ENCODE results near the gene CPA1.
A peak's percentile ranks its signal among the peaks of the same experiment; 100 is the strongest.

CPA1 gene

GRCh38 chr7:130379921-130380860 is at the start of gene CPA1:
Gene CPA1, plus strand, starts transcription at chr7:130380494. Its CDS starts 27 bp downstream, at chr7:130380521.
- TF ChIP-seq, protein P1, sequence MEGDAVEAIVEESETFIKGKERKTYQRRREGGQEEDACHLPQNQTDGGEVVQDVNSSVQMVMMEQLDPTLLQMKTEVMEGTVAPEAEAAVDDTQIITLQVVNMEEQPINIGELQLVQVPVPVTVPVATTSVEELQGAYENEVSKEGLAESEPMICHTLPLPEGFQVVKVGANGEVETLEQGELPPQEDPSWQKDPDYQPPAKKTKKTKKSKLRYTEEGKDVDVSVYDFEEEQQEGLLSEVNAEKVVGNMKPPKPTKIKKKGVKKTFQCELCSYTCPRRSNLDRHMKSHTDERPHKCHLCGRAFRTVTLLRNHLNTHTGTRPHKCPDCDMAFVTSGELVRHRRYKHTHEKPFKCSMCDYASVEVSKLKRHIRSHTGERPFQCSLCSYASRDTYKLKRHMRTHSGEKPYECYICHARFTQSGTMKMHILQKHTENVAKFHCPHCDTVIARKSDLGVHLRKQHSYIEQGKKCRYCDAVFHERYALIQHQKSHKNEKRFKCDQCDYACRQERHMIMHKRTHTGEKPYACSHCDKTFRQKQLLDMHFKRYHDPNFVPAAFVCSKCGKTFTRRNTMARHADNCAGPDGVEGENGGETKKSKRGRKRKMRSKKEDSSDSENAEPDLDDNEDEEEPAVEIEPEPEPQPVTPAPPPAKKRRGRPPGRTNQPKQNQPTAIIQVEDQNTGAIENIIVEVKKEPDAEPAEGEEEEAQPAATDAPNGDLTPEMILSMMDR (IDR thresholded peaks at IDR 0.05; ENCODE audit: low read length, missing control alignments): no peak
- no peak for DNase-seq (ENCODE audit: low read depth)
- no peak within 1 kb of the TSS for H3K4me3 ChIP-seq (replicated peaks; ENCODE audit: low read depth, low read length)

DNA sequence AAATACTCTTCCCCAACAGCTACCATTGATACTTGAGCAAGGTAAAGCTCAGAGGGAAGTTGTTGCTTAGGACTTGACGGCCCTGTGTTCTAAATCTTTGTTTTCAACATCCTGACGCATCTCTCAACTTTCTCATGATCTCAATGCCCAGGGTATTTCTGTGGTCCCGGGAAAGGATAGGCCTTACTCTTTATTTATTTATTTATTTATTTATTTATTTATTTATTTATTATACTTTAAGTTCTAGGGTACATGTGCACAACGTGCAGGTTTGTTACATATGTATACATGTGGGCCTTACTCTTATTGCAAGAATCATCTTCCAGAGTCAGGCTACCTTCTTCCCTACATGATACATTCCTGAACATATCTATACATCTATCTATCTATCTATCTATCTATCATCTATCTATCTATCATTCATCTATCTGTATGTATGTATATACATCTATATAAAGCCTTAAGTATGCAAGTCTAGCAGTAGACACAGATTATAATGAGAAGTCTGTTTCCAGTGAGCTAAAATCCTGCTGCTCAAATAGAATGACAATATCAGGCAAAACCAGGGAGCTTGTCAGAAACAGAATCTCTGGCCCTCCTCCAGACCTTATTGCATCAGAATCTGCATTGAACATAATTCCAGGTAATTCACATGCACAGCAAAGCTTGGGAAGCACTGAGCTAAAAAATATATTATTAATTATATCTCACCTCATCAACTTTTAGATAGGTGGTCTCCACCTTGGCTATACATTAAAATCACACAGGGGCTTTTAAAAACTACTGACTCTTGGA is 47.8 kb upstream of the CPA1 start:
- H3K4me3 ChIP-seq (replicated peaks; ENCODE audit: low read depth, low read length): no peak overlapping the region
- no peak for DNase-seq (ENCODE audit: low read depth)
- TF ChIP-seq, protein P1 (IDR thresholded peaks at IDR 0.05; ENCODE audit: low read length, missing control alignments): no peak

DNA sequence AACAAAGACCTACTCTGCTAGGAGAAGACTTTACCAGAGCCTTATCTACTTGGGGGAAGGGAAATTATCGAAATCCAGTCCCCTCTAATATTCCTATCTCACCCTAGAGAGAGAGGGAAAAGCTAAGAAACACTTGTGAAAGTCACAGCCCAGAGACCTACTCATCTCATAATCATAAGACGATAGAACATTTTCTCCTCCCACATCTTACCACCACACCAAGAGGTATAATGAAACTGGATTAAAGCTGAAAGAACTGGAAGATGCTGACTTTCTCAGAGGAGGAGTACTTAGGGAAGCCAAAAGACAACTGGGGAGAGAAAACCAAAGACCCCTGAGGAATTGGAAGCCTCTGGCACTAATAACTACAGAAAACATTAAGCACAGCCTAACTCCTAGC is 46.5 kb upstream of the CPA1 start:
- no peak for DNase-seq (ENCODE audit: low read depth)
- TF ChIP-seq, protein P1 (IDR thresholded peaks at IDR 0.05; ENCODE audit: low read length, missing control alignments): no peak
- no peak overlapping the region for H3K4me3 ChIP-seq (replicated peaks; ENCODE audit: low read depth, low read length)

GRCh38 chr7:130334274-130334673 is 46.0 kb upstream of the CPA1 start:
- no peak overlapping the region for H3K4me3 ChIP-seq (replicated peaks; ENCODE audit: low read depth, low read length)
- peak; percentile 53 for DNase-seq (ENCODE audit: low read depth)
- TF ChIP-seq, protein P1 (IDR thresholded peaks at IDR 0.05; ENCODE audit: low read length, missing control alignments): no peak

- TF ChIP-seq, protein P1 (IDR thresholded peaks at IDR 0.05; ENCODE audit: low read length, missing control alignments): no peak
- no peak for DNase-seq (ENCODE audit: low read depth)
- H3K4me3 ChIP-seq (replicated peaks; ENCODE audit: low read depth, low read length): no peak overlapping the region
Observed at GRCh38 chr7:130337410-130337971, 42.8 kb upstream of the CPA1 start.

DNA sequence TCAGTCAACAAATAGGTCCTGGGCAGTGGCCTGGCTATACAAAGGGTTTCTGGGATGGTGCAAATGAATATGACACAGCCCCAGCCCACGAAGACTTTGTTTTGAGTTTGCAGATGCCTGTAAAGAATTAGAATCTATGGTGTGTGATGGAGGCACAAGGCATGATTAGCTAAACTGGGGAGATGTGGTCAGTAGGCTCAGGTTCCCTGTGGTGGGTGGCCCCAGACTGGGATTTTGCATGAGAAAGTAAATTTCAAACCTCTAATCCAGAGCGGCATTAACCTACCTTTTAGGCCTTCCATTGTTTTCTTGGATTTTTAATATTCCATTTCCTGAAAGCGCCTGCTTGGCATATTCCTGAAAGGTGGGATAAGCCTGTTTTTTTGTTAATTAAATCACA is 42.1 kb upstream of the CPA1 start:
- DNase-seq (ENCODE audit: low read depth): no peak
- TF ChIP-seq, protein P1 (IDR thresholded peaks at IDR 0.05; ENCODE audit: low read length, missing control alignments): no peak

More for the DNA sequence above, 42.1 kb upstream of the CPA1 start:
- no peak overlapping the region for H3K4me3 ChIP-seq (replicated peaks; ENCODE audit: low read depth, low read length)

Data from fibroblast of pulmonary artery (primary cell).